HG03159 (cell line): ENCODE measurements around the gene LAIR2.
"Not testable (repeated sequence)": the region's sequence is repeated elsewhere in the genome, so short reads cannot be mapped to it uniquely, and the experiment has no call there.

Experiments used
- ATAC-seq: cut with Tn5 transposase; IDR thresholded peaks from one replicate; pipeline ENCODE4 v1.9.1; 2021; ENCODE audit warnings: mild to moderate bottlenecking, moderate library complexity; ENCODE audit not compliant: unreplicated experiment

LAIR2 gene

GRCh38 chr19:54492568-54492967 lies 10.1 kb upstream of the LAIR2 start:
- ATAC-seq, result no peak

GRCh38 chr19:54493056-54493455 lies 9.6 kb upstream of the LAIR2 start:
- not testable (repeated sequence) for ATAC-seq

GRCh38 chr19:54493967-54494585 lies 8.6 kb upstream of the LAIR2 start:
- no peak for ATAC-seq

DNA sequence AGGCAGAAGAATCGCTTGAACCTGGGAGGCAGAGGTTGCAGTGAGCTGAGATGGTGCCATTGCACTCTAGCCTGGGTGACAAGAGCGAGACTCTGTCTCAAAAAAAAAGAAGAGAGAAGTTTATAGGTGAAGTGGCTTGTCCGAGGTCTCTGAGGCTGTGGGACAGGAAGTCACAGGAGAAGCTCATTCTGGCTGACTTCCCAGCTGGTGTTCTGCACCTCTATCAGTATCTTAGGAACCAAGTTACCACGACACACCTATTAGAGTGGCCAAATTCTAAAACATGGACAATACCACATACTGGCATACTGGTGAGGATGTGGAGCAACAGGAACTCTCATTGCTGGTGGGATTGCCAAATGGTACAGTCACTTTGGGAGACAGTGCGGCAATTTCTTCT lies 7.3 kb upstream of the LAIR2 start:
- not testable (repeated sequence) for ATAC-seq

GRCh38 chr19:54497747-54498450 lies 4.7 kb upstream of the LAIR2 start:
- ATAC-seq, result not testable (repeated sequence)

DNA sequence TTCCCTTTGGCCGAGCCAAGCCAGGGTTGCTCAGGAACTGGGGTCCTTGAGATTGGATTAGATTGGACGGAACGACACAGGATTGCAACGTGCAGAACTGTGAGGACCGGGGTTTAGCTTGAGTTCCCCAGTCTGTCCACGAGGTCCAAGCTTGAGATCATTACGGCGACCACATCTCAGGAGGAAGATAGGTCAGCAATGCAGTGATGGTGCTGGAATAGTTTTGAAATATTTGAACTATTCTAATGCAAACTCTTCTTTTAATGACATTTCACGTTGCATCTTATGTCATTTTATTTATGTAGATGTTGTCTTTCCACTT lies 4.2 kb upstream of the LAIR2 start:
- not testable (repeated sequence) for ATAC-seq

DNA sequence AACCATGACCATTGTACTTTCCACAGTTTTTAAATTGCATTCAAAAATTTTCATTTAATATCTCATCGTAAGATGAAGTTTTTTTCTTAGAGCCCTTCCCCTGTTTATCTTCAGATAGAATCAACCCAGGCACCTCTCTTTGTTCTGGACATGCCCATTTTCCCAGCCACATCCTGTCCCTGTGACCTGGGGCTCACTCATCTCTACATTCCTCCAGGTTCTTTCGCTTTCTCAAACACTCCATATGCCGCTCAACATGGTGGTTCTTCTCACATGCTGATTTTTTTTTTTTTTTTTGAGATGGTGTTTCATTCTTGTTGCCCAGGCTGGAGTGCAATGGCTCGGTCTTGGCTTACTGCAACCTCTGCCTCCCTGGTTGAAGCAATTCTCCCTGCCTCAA lies 2.9 kb downstream of the LAIR2 start:
- not testable (repeated sequence) for ATAC-seq

GRCh38 chr19:54506079-54506478 lies 3.4 kb downstream of the LAIR2 start:
- no peak for ATAC-seq

DNA sequence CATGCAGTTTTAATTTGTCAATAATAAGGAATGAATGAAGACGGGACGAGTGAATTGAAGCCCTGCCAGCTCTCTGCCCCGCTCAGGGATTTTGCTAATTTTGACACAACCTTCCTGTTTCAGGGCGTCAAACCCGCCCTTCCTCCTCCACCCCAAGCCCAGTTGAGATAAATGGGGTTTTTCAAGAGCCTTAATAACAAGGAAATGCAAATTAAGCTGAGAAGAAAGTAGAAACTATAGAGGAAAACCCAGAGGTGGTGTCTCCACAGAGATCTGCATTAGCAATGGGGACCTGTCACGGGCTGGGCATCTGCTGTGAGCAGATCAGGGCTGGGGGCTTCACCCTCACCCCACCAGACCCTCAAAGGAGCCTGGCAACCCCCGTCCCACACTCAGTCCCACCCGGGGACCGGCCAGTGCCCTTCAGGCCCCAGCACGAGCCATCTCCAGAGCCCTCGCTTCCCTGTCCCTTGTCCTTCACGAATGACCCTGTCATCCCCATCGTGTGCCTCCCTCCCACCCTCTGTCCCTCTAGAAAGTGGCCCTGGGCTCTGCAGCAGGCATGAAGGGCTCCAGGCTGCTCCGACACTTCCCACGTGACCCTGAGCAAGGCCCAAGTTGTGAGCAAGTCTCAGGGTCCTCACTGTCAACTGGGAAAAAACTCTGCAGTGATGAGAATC lies 4.5 kb downstream of the LAIR2 start:
- not testable (repeated sequence) for ATAC-seq

DNA sequence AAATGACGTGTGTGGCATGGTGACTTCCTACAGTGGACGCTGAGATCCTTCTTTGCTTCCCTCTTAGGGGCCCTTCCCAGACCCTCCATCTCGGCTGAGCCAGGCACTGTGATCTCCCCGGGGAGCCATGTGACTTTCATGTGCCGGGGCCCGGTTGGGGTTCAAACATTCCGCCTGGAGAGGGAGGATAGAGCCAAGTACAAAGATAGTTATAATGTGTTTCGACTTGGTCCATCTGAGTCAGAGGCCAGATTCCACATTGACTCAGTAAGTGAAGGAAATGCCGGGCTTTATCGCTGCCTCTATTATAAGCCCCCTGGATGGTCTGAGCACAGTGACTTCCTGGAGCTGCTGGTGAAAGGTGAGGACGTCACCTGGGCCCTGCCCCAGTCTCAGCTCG lies 5.2 kb downstream of the LAIR2 start:
- ATAC-seq, result no peak

DNA sequence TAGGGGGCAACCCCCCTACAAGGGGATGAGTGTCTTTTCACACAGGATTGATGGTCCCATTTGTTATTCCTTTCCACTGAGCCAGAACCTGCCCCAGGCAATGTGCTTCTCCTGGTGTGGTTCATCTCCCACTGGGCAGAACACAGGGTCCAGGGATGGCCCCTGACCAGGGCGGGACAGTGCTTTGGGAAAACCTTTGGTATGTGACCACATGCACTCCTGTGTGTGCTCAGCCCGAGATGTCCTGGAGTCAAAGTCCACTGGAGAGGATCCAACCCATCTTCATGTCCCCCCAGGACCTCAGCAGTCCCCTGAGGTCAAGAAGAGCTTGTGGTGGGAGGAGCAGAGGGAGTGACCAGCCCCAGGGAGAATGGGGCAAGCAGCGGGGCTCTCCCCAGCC lies 5.9 kb downstream of the LAIR2 start:
- not testable (repeated sequence) for ATAC-seq

DNA sequence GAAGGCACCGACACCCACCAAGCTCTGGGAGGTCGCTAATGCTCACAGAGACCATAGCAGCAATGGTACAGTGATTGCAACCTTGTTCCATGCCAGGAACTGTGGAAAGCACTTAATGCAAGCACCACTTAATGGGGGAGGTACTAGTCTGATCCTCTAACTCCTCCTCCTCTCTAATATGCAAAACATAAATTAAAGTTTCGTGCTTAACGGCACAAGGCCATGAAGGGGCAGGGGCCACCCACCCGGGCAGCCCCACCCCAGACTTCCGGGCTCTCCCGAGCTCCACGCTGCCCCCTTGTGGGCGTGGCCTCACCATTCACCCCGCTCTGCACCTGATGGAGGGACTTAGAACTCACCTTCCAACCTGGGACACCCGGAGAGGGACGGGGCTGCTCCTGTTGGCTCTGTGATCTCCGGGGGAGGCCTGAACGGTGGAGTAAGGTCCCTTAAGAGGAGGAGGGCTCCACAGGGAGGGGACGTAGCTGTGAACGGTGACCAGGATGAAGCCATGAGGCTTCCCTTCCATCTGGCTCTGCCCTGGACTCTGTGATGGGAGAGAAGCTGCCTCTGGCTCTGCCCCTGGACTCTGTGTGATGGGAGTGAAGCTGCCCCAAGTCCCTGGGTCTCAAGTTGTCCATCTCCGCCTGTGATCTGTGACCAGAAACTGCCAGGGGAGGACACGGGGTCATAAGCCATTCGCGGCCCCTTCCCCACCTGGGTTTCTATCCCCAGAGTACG lies 6.7 kb downstream of the LAIR2 start:
- ATAC-seq, result not testable (repeated sequence)

GRCh38 chr19:54515156-54515555 lies 12.5 kb downstream of the LAIR2 start:
- ATAC-seq, result no peak

DNA sequence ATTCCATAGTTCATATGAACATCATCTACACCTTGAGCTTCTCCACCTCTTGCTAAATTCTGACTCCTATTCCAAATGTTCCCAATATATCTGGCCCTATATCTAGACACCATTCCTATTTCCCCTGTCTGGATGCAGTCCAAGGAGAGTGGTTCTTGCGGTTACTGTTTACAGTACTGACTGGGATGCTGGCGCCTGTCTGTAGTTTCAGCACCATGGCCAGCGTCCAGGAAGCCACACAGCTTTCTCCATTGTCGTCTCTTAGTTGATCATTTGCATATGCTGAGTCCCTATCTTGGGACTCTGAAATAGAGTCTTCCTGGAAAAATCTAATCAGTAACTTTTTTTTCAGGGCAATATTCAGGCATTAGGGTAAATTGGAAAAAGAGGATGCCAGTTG lies 14.9 kb downstream of the LAIR2 start:
- ATAC-seq, result no peak

GRCh38 chr19:54518844-54519243 lies 16.2 kb downstream of the LAIR2 start:
- ATAC-seq, result no peak

DNA sequence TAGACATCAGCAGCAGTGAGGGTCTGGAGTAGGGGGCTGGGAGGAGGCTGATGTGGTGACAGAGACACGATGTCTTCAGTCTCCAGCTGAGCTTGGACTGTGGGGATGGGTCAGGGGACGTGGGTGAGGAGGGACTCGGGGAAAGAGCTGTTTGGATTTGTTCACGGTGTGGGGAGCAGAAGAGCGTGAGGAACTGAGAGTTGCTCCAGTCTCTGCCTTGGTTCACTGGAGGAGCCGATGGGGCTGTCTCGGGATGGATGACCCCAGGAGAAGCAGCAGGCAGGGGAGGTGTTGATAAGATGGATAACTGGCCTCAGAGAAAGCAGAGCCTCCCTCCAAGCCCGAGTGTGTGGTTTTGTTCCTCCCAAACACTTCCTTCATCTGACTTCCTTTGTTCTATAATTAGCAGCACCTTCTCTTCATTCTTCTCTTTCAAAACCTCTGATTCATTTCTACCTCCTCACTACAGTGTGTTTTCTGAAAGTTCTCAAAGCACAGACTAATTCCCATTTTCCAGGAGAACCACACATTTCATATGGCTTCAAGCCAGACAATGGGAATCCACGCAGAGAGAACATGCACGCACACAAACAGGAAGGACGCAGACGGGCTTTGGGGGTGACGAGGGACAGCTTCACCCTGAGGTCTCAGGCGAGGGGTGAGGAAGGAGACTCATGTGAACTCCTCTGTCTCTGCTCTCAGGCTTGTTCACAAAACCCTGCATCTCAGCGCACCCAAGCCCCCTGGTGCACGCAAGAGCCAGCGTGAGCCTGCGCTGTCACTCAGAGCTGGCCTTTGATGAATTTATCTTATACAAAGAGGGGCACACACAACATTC lies 18.6 kb downstream of the LAIR2 start:
- ATAC-seq, result no peak

DNA sequence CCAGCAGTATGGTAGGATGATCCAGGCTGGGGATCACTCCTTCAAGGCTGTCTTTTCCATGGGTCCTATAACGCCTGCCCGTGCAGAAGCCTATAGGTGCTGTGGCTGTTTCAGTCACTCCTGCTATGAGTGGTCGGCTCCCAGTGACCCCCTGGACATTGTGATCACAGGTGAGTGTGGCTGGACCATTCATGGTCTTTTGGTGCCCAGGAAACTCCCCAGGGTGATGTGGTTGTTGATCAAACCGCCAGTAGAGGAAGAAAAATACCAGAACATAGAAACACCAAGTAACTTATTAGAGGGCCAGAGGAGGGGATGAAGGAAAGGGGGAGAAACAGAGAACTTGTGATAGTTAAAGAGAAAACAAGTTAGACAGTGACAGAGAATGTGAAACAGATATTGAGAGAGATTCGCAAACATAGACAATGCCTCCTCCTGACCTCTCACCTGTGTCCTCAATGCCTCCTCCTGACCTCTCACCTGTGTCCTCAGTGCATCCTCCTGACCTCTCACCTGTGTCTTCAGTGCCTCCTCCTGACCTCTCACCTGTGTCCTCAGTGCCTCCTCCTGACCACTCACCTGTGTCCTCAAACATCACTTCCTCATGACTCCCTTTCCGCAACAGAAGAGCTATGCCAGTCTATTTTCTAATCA lies 19.4 kb downstream of the LAIR2 start:
- ATAC-seq, result no peak

GRCh38 chr19:54523403-54523802 lies 20.8 kb downstream of the LAIR2 start:
- no peak for ATAC-seq

DNA sequence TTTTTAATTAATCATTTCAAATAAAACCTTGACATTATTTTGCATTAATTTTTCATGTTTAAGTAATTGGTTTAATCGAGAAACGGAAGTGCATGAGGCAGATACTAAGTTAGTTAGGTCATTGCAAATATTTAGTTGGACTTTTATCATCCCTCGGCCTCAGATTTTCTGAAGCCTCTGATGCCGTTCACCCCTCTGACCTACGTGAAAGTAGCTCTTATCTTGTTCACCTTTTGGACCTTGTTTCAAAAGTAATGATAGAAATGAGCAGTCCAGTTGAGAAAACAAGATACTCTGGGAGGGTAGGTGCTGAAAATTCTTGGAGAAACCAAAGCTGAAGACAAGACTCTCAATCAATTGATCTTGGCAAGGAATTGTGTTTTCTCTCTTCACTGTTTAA lies 23.0 kb downstream of the LAIR2 start:
- no peak for ATAC-seq

GRCh38 chr19:54526972-54527371 lies 24.3 kb downstream of the LAIR2 start:
- no peak for ATAC-seq
